GM21717 (cell line): ENCODE data around the gene L2HGDH.
A peak's percentile ranks its signal among the peaks of the same experiment; 100 is the strongest.

Experiments used
- ATAC-seq: cut with Tn5 transposase; IDR thresholded peaks from one replicate; pipeline ENCODE4 v1.9.1; 2021; ENCODE audit warnings: mild to moderate bottlenecking, moderate library complexity; ENCODE audit not compliant: unreplicated experiment

The L2HGDH gene

DNA sequence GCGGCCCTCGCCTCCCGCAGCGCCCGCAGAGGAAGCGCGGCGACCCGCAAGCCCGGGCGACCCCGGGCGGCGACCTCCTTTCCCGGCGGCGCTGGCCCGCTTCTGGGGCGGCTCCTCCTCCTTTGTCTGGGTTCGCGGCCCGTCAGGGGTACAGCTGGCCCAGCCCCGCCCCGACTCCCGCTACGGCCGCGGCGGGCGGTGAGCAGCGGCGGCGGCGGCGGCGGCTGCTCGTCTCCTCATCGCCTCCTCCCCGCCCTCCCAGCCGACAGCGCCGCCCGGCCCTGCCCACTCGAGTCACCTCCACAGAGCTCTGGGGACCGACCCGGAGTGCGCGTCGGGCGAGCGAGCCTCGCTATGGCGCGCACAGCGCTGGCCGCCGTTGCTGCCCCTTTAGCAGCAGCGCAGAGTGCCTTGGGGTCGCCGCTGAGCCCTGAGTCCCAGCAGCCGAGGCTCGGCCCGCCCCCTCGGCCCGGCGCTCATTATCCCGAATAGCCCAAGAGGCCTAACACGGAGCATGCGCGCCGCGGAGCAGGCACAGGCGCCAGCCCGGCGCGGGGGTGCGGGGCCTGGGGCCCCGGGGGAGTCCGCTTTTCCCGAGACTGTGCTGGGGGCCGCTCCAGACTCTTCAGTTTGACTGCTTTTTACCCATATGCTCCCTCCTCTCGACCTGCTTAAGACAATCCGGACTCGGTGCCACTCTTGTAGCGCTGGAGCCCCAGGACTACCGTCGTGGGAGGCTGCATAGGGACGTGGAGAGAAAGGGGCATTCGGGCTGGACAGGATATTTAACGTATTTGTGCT is 80.4 kb downstream of the L2HGDH start, which contains the start of gene SOS2:
Gene SOS2, minus strand, starts transcription at position 104 of the 801 bp plus-strand sequence. CDS start 295 bp downstream, outside the sequence.
- ATAC-seq: peak; percentile 84

DNA sequence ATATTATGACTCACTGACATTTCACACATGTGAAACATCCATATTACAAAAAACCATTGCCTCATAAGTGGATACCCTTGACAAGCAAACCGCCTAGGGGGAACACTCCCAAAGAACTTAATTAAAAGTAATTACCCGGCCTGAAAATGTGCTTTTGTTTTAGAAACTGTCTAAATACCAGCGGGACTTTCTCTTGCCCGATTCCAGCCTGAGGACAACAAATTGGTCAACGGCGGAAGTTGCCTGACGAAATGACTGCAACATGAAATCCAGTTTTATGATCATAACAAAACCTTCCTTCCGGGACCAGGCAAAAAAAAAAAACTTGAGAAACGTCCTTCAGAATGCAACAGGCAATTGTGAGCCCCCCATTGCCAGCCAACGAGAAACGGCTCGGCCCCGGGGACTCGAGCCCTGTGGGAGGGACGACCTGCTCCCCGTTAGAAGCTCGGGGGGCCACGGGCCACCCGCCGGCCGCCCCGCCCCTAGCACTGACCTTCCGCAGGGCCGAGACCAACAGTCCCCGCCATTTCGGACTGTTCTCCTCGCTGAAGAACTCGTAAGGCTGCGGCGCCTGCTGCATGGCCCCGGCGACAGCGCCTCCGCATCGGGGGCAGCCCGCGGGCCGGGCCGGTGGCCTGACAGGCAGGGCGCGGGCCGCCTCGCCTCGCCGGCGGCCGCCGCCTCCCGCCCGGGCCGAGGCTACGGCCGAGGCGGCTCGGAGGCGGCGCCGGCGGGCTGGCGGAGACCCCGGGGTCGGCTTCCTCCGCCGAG is 81.1 kb downstream of the L2HGDH start:
- ATAC-seq: peak; percentile 40

DNA sequence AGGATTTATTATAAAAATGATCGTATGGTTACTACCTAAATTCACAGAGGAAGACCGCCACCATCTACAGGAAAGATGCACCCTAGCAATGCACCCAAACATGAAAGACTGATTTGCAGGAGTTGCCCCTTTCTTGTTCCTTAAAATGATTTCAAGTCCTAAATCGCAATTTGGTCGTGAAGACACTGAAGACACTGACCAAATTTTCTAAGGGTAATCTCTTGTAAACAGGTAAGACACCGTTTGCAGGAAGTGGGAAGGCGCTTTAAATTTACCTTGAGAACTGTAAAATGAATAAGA is 81.7 kb downstream of the L2HGDH start:
- ATAC-seq: no peak

DNA sequence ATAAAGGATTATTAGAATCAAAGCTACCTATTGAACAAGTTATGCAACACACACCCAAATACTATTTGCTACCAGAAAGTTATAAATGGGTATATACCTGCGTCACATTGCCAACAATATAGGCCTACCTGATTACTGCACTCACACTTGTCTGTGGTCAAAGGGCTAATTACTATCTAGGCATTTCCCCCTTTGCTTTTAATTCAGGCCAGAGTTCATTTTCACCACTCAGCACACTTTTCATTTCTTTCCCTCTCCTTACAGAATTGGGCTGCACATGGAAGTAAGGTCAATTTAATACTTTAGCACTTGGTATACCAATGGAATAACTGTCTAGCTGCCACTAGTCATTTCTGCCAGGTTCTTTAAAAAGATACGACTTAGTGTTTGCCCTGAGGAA is 82.3 kb downstream of the L2HGDH start:
- ATAC-seq: no peak

DNA sequence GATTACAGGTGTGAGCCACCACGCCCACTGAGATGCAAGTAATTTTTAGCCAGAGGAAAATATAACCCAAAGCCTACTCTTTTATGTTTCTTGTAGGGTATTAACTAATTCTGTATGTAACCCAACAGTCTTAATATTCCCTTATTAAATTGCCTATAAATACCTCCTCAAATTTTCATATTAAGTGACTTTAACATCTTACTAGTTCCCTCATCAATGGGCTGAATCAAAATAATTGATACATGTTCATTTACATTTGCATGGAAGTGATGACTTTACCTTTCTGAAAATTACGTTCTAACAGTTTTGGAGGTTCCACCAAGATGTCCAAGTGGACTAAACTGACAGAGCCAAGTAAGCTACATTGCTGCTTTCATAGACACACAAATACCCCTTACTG is 83.7 kb downstream of the L2HGDH start:
- ATAC-seq: no peak

DNA sequence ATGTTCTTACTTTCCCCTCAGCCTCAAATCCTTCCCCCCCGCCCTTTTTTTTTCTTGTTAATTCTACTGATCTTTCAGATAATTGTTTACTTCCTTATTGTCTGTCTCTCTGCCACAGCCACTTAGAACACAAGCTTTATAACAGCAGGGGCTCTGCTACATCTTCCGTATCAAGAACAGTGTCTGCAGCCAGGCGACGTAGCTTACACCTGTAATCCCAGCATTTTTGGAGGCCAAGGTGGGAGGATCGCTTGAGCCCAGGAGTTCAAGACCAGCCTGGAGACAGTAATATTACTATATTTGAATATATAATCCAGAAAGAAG is 86.1 kb downstream of the L2HGDH start:
- no peak for ATAC-seq

DNA sequence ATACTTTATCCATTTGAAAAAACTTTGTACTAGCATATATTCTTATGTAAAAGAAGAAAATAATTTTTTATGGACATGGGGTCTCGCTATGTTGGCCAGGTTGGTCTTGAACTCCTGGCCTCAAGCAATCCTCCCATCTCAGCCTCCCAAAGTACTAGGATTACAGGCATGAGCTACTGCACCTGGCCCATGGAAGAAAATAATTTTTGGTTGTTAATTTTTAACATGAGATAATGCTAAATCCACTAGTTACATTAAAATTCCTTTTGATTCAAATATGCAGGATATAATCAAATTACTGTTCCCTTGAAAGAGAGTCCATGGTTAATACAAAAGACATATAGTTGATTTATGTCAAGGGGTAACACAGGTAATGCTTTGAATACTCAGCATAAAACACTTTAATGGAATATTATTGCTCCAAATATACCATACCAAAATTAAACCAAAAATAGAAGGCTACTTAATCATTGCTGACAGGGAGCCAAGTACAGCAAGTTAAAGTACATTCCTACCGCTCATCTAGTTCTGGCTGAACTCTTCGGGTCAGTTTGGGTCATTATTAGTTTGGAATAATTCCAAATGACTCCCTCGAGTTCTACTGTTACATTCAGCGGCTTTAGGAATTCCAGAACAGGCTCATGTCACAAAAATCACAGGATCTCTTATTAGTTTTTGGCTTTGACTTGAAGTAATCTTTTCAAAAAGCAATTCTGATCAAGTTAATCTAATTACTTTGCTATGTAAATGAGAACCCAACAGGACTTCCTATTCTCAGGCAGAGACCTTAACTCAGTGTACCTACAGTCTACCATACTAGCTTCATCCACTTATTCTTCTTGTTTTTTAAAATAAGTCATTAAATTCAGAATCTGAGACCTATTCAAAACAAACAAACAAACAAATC is 86.7 kb downstream of the L2HGDH start:
- no peak for ATAC-seq

DNA sequence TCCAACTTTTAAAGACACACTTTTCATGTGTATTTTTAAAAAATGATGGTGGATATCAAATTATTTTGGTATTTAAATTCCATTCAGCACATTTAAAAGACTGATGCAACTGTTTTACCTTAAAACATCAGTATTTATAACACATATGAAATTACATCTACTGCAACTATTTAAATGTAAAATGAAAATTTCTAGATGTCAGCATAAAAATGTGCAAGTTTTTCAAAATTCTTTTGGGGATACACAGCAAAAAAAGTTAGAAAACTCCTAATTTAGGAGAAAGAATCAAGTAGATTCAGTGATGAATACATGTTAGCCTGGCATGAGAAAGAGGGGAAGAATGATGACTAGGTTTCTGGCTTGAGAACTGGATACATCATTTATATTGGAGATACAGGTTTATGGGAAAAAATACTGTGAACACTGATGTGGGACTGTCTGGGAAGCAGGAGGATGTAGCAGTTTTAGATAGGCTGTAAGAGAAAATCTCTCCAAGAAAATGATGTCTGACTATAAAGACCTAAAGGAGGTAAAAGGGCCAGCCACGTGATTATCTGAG is 89.9 kb downstream of the L2HGDH start:
- ATAC-seq: no peak

DNA sequence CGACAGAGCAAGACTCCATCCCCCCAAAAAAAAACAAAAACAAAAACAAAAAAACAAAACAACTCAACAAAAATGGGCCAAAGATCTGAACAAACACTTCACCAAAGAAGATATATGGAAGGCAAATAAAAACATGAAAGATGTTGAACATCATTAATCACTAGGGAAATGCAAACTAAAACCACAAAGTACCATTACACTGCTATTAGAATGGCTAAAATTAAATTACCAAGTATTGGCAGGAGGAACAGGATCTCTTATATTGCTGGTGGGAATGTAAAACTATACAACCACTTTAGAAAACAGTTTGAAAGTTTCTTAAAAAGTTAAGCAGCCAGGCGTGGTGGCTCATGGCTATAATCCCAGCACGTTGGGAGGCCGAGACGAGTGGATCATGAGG is 93.5 kb downstream of the L2HGDH start:
- ATAC-seq: no peak

DNA sequence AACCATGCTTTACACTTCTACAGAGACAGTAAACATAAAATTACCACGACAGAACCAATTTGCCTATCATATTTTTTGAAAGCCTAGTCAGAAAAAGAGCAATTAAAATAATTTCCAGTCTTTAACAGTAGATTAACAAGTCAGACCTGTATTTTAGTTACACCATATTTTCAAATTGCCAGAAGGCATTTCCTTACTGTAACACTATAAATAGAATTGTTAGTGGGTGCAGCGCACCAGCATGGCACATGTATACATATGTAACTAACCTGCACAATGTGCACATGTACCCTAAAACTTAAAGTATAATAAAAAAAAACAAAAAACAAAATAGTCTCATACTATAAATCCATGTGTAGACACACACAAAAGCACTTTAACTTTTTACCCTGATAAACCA is 96.6 kb downstream of the L2HGDH start:
- ATAC-seq: no peak

DNA sequence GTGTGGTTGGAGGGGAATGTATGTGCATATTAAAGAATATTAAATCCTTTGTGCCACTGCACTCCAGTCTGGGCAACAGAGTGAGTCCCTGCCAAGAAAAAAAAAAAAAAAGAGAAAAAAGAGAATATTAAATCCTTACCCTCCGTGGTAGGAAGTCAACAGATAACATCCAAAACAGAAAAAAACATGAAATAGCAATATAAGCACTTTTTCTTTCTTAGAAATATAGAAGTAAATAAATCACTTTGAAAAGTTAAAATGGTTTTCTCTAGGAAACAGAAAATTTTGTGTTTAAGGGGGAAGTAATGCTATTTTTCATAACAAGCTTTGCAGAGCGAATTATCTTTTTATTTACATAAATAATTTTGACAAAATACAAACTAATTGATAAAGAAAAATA is 98.2 kb downstream of the L2HGDH start:
- ATAC-seq: no peak

DNA sequence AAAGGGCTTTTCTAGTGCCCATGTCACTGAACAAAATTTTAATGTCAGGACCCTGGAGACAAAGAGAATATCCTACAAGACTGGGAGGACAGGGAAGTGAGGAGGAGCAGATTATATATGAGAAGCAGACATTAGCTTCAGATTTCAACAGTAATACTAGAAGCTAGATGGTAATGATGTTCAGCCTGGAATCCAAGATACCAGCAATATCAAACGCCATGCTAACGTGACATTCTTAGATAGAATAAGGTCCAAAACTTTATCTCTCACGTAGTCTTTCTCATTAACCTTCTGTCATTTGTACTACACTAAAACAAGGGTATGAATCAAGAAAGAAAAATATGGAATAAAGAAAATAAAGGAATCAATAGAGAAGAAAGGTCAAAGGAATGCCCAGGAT is 99.3 kb downstream of the L2HGDH start:
- no peak for ATAC-seq

DNA sequence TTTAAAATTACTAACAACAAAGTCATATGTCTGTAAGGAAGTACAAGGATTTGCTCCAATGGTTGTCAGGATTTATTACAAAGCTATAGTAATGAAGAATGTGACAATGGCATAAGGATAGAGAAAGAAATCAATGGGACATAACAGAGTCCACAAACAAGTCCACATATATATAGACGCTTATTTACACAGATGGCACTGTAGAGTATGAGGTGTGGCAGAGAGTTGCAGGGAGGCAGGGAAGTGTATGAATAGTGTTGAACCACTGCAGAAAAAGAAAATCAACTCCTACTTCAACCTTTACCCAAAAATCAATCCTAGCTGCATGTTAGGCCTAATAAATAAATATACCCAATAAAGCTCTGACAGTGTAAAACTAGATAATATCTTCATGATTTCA is 102.0 kb downstream of the L2HGDH start:
- ATAC-seq: no peak

DNA sequence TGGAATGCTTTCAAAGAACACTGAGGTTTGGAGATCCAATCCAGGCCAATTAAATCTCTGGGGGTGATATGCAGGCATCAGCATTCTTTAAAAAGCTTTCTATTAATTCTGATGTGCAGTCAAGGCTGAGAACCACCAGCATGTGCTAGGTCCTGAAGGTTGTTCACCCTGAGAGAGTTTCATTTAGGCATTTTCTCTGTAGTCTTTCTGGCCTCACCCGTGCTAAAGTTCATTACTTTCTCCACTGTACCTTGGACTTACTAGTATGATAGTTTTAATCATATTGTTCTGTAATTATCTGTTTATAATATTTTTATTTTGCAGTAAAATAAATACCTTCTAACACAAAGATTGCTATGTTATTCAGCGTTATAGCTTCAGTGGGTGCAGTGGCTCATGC is 113.5 kb downstream of the L2HGDH start:
- ATAC-seq: no peak

DNA sequence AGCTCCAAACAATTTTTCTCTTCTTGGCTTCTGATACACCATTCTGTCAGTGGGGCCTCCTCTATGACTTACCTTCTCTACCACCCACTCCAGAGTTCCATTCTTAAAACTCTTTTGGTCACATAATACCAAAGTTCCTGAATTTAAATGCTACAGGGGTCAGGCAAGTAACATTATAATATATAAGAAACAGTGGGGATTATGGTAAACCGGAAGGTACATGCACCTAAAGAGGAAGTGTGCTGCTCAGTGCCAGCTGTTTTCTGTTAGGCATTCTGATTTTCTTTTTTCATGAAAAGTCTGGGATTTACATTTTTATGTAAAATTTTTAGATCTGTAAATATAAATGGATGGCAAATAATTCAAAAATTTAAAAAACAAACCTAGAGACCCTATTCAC is 120.5 kb downstream of the L2HGDH start:
- no peak for ATAC-seq
